Measurements from ENCODE around the gene ZNF492.

GRCh38 chr19:22603518-22604440, 30.3 kb upstream of the ZNF492 start:
- TF ChIP-seq, protein P1, sequence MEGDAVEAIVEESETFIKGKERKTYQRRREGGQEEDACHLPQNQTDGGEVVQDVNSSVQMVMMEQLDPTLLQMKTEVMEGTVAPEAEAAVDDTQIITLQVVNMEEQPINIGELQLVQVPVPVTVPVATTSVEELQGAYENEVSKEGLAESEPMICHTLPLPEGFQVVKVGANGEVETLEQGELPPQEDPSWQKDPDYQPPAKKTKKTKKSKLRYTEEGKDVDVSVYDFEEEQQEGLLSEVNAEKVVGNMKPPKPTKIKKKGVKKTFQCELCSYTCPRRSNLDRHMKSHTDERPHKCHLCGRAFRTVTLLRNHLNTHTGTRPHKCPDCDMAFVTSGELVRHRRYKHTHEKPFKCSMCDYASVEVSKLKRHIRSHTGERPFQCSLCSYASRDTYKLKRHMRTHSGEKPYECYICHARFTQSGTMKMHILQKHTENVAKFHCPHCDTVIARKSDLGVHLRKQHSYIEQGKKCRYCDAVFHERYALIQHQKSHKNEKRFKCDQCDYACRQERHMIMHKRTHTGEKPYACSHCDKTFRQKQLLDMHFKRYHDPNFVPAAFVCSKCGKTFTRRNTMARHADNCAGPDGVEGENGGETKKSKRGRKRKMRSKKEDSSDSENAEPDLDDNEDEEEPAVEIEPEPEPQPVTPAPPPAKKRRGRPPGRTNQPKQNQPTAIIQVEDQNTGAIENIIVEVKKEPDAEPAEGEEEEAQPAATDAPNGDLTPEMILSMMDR (IDR thresholded peaks at IDR 0.05), result no peak
- TF ChIP-seq POLR2A (IDR thresholded peaks at IDR 0.05) (no peak), POLR2AphosphoS5 (IDR thresholded peaks at IDR 0.05) (no peak)

Data from transverse colon (tissue), 4 donors.